HG03460 (cell line): Measurements from ENCODE around the gene SRSF9.

Experiments used
- ATAC-seq: cut with Tn5 transposase; IDR thresholded peaks from one replicate; pipeline ENCODE4 v1.9.1; 2021; ENCODE audit not compliant: unreplicated experiment

SRSF9 gene

DNA sequence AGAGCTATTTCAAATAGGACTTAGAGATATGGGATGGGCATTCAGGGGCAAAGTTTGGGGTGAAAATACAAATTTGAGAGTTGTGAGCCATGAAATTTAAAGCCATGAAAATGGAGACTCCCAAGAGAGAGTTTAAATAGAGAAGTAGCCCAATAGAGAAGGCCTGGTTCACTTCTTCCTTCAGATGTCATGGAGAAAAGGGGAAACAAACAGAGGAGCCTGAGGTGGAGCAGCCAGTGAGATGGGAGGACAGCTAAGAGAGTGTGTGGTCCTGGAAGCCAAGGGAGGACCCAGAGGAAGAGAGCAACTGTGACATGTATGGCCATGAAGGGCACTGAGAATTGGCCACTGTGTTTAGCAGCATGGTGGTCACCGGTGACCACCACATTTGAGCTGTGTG is 14.1 kb upstream of the SRSF9 start:
- no peak for ATAC-seq

DNA sequence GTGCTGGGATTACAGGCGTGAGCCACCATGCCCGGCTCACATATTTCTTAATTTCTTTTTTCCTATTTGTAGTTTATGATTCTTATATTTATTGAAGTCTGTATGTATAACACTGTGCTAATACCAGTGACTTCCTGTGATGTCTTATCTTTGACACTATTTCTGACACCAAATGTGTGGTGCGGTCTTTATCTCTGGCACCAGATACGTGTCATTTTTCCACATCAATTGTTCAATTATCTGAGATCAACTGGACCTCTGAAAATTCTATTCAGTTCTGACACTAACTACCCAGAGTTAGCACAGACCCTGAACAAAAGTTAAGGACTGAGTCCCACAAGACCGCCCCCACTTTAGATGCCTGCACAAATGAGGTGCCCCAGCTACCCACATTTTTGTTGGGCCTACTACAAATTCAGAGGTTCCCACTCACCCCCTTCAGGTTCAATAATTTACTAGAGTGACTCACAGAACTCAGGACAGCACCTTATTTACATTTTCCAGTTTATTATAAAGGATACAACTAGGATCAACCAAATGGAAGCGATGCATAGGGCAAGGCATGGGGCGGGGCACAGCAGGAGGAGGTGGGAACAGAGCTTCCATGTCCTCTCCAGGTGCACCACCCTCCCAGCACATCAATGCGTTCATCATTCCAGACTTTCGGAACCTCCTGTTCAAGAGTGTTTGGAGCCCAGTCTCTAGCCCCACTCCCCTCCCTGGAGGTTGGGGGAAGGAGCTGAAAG is 11.6 kb upstream of the SRSF9 start:
- ATAC-seq, result no peak

DNA sequence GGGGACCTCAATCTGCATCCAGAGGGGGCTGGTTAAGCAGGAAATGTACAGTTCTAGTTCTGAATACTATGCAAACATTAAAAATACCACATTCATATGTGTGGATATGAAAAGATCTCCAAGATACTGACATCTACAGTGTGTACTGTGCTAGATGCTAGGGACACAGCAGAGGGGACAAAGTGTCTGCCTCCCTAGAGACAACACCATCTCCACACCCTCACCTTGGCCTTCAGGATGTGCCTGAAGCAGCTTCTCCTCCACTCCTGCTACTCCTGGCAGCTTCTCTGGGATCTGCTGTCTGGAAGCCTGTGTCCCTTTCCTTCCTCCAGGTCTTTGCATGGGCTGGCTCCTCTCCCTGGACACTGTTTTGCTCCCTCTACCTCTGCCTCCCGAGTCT is 10.7 kb upstream of the SRSF9 start:
- no peak for ATAC-seq

DNA sequence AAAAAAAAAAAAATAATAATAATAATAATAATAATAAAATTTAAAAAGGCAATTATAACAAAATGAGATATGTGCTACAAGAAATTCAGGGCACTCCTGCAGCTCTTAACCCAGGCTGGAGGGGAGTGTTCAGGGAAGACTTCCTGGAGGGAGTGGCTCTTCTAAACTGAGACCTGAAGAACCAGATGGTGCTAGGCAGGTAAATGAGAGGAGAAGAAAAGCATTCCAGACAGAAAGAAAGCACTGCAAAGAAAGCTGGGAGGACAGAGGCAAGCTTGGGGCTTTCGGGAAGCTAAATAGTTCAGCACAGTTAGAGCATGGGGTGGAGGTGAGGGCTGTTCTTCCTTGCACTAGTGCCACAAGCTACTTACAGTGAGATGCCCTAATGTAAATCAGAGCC is 9.9 kb upstream of the SRSF9 start:
- no peak for ATAC-seq

DNA sequence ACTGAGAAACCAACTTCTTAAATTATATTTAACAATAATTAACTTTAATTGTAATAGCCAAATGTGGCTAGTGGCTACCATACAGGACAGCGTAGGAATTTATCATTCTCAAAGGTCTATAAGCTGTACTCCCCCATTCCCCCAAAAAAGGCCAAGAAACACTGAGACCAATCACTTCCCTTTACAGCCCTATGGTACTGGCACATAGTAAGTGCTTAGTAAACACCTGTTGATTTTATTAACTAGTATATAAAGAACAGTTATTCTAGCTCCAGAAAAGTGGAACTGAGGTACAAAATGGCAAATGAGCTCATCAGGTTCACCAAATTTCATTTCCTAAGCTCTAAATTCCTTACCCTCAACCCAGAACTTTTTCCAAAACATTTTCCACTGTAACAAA is 6.1 kb upstream of the SRSF9 start:
- no peak for ATAC-seq

DNA sequence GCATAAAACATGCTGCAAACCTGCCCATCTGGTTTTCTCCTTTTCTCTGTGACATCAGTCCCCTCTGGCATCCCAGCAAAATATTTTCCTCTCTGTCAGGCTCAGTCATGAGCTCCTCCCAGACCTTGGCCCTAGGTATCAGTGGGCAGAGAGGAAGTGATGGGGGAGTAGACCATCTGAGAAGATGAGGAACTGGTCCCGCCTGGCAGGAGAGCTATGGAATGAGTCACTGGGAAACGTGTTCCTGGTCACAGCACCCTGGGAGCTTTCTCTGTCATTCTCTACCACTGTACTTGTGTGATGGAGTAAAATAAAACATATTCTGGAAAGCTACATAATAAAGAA is 5.0 kb upstream of the SRSF9 start:
- ATAC-seq, result no peak

DNA sequence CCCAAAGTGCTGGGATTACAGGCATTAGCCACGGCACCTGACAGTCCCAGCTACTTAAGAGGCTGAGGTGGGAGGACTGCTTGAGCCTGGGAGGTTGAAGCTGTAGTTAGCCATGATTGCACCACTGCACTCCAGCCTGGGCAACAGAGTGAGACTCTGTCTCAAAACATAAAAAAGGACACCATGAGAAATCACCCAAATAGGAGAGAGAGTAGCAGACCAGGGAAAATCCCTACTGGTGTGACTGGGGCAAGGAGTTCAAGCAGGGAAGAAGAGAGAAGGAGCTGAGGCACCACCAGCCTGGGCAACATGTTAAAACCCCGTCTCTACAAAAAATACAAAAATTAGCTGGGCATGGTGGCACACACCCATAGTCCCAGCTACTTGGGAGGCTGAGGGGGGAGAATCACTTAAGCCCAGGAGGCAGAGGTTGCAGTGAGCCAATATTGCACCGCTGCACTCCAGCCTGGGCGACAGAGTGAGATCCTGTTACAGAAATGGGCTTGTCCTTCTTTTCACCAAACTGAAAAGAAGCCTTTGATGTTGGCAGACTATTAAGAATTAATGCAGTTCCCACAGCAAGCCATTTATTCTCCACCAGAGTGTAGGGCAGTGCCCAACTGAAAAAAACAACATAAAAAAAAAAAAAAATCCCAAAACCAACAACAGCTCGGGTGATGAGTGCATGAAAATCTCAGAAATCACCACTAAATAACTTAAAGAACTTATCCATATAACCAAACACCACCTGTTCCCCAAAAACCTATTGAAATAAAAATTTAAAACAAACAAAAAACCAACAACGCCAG is 4.5 kb upstream of the SRSF9 start:
- ATAC-seq, result no peak

DNA sequence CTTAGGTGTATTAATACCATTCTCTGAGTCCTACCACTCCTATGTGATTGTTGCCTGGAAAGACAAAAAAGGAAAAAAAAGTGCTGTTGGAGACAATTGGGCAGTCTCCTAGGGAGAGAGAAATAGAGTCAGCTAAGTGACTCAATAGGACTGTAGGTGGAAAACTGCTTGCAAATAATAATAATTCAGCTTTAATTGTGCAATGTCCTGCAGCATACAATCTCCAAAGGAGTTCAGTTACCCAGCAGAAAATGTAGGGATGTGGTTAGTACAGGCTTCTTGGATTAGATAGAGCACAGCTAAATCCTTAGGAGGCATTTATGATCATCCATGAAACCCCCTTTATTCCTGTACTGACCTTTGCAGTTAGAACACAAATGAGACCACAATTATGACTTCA is 3.0 kb upstream of the SRSF9 start:
- ATAC-seq, result no peak

DNA sequence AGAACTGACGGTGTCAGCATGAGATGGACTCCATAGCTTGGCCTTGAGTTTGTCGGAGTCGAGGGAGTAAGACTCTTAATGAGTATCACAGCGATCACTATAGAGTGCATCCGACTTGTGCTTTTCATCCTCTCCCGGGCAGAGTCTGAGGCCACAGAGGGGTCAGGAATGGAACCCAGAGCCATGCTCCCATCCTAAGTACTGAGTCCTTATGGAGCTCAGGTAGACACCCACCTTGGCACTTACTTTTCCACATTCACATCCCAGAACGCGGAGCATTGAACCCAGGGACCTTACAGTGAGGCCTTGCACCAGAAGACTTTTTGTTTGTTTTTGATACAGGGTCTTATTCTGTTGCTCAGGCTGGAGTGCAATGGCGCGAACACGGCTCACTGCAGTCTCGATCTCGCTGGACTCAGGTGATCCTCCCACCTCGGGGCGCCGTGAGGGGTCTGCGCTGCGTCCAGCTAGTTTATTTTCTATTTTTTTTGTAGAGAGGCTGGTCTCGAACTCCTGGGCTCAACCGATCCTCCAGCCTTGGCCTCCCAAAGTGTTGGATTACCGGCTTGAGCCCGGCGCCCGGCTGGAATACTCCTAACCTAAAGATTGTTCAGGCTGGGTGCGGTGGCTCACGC is 719 bp upstream of the SRSF9 start:
- peak; percentile 18 for ATAC-seq

DNA sequence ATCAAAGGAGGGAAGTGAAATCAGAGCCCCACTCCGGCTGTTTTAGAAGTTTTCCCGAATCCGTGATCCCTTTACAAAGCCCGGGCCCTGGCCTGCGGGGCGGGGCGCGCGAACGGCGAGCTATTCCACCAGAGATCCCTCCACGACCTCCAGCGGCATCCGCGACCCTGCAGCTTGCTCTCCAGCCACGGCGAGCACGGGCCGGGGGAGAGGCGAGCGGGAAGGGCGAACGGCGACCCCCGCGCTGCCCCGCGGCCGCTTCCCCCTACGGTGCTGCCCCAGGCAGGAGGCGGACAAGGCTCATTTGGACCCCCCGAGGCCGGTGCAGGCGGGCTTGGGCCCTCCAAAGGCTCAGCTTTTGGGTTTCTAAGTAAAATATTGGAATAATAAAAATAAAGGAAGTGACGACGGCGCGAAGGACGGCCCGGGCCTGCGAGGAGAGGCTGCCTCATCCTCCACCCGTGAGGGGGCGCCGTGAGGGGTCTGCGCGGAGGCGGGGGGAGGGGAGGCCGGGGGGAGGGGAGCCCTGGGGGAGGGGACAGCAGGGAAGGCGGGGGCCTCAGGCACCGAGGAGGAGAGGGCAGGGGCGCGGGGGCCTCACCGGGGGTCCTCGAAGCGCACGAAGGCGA is 613 bp downstream of the SRSF9 start:
- ATAC-seq, result peak; percentile 24

DNA sequence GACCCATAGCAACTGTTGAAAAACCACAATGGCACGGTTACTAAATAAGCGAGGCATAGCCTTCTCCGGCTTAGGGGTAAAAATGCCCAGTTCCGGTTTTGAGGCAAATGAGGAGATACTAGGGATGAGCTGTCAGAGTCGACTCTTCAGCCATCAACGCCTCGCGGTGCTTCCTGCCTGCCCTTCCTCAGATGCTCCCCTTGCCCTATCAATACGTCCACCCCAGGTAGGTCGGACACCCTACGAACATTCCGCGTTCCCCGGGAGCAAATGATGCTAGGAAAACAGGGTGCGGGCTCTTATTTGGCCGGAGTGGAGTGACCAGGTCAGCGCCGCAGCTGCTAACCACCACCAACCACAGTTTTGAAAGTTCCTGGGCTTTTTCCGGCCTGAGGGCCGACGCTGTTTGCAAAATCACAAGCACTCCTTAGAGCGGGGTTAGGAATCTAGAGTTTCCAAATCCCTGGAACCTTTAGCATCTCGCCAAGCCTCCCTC is 1.2 kb downstream of the SRSF9 start:
- ATAC-seq, result no peak

DNA sequence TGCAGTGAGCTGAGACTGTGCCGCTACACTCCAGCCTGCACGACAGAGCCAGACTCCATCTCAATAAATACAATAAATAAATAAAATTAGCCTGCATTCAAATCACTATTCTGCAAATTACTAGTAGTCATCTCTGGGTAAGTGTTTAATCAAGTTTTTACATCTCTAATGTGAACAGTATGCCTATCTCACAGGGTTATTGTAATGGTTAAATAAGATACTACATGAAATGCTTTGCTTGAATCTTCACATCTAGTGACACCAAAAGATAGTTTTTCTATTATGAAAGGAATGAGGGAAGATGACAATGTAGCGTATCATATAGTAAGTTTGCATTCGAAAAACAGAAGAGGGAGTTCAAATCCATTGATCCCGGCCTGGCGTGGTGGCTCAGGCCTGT is 2.1 kb downstream of the SRSF9 start:
- no peak for ATAC-seq

DNA sequence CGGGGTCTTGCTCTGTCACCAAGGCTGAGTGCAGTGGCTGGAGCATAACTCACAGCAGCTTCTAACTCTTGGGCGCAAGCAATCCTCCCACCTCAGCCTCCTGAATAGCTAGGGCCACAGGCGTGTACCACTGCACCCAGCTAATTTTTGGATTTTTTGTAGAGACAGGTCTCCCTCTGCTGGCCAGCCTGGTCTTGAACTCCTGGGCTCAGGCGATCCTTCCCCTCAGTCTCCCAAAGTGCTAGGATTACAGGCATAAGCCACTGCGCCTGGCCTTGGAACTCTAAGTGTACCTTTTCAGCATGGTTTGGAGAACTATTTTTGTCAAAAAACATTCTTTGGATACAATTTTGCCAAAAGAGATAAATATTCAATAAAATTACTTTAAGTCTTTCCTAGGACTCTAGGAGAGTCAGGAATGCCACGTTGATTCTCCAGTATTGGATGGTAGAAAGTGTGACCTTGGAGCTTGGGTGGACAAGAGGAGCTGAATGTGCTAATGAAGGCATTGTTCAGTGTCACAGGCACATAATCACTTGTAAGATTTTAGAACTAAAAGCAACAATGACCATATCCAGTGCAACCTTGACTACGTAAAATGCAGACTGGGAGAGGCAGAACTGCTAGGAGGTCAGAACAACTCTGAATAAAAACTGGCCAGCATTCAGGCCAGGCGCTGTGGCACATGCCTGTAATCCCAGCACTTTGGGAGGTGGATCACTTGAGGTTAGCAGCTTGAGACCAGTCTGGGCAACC is 2.8 kb downstream of the SRSF9 start:
- no peak for ATAC-seq

DNA sequence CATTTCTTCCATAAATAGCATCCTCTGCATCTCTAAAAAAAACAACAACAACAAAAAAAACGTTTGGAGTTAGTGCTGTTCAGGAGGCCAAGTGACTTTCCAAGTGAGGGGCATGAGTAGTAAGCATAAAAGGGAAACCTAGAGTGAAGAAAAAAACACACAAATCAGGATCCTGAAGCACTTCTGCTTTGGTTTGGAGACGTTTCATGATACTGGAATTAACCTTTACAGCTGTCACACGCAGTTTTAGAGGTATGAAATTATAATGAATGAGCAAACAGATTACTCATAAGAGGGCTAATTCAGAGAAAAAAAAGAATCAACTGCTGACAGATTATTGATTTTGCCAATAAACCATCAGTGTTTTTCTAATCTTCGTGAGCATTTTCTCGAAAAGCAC is 3.8 kb downstream of the SRSF9 start:
- no peak for ATAC-seq

DNA sequence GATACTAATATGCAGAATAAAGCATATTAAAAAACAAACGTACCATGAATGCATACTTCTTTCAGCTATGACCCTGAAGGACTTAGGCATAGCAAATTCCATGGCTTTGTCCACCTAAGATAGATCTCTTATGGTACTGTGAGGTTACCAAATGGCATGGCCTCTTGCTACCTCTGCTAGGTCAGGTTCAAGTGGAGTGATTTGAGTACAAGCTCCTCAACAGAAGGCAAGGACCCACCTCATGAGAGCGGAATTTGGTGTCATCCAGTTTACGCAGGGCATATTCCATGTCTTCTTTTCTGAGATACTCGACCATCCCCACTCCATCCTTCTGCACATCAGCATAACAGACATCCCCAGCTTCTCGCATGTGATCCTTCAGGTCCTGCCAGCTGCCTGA is 5.8 kb downstream of the SRSF9 start:
- ATAC-seq, result no peak

DNA sequence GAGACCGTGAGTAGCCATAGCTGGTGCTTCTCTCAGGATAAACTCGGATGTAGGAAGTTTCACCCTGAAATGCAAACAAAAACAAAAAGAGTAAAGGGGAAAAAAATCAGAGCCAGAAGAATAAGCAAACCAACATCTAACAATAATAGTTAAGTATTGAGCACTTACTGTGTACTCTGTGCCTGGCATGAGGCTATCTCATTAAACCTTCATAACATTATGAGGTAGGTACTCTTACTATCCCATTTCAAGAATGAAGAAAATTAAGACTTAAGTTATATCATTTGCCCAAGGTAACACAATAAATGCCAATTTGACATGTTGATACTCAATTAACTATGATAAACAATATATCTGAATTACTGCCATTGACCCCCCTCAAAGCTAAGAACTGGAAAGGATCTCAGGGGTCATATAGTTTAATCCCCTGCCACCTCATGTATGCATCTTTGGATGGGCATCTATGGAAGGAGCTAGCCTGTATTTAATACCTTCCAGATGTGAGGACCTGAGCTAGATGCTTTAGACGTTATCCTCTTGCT is 7.4 kb downstream of the SRSF9 start:
- ATAC-seq, result no peak

DNA sequence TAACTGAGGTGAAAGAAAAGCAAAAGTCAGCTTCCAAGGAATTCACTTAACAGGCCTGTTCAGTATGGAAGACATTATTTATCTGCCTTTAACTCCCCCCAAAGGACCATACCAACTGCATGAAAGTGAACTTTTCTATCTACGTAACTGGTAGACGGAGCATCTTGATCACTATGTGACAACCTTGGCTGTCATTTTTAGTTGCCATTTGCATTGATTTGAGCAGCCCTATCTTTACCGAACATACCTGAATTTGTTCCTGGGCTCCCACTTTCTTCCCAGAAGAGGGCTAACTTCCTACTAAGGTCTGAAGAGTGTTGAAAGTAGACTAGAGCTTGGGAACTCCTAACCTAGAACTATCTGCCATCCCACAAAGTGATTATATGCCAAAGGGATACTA is 9.4 kb downstream of the SRSF9 start:
- ATAC-seq, result no peak

DNA sequence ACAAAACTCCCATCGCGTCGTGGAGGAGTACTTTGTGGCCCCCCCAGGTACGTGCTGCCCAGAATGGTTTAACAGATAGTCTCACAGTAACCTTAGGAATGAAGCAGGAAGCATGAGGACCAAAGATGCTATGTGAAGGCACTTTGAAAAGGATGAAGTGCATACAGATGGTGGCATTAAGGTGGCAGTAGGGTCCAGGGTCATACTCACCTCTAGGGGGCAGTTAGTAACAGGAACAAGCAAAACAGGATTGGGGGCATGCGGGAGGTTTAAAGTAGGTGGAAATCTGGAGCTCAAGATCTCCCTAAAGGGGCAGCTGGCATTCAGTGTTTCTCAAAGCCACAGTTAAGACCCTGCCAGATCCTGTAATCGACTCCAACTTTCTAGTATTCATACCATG is 12.4 kb downstream of the SRSF9 start:
- ATAC-seq, result no peak

DNA sequence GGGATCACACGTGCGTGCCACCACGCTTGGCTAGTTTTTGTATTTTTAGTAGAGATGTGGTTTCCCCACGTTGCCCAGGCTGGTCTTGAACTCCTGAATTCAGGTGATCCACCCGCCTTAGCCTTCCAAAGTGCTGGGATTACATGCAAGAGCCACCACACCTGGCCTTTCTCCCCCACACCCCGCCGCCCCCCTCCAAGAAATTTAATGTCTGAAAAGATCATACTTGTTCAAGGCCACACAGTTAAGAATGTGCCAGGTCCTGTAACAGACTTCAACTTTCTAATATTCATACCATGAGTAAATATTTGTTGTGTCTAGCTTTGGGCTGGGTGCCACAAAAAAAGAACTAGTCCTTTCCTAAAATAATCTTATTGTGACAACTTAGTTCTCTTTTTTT is 14.2 kb downstream of the SRSF9 start:
- ATAC-seq, result no peak

DNA sequence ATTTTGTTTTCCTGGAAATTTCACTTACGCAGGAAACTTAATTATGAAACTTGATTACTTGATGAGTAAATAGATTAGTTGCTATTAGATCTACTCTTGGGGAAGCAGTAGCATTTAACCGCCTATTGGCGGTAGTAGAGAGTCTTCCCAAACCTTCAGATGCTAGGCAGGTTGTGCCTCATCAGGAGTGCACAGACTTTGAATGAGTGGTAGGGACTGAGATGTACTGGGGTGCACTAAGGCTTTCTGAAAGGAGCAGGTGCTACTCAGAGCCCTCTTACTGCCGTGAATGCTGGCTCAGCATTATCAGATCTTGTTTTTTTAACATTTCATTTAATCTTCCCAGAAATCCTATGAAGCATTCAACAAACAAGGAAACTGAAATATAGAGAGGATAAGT is 15.6 kb downstream of the SRSF9 start:
- ATAC-seq, result no peak
